Mesenchymal stem cell (in vitro differentiated cells and primary cell): ENCODE data around the gene SLC34A2.

Experiments
- DNase-seq: peaks from one replicate; pipeline ENCODE4 v3.0.0-alpha.2; 2013
- H2AFZ ChIP-seq: one replicate; pipeline ENCODE4 v1.6.1; 2013; ENCODE audit warnings: low read depth, mild to moderate bottlenecking, control low read depth, inconsistent platforms, low read length, moderate library complexity
- H2AK5ac ChIP-seq: 2 replicates; pipeline ENCODE4 v1.6.1; 2013; ENCODE audit warnings: low read length, moderate library complexity, mild to moderate bottlenecking, inconsistent platforms; ENCODE audit not compliant: severe bottlenecking
- H2BK120ac ChIP-seq: one replicate; pipeline ENCODE4 v1.6.1; 2013; ENCODE audit warnings: low read depth, mild to moderate bottlenecking, inconsistent platforms, low read length, moderate library complexity
- H2BK12ac ChIP-seq, 2 experiments: one replicate each; pipeline ENCODE4 v1.6.1; 2013; ENCODE audit warnings: inconsistent platforms in 2 of 2, low read length in 2 of 2, mild to moderate bottlenecking in 2 of 2, moderate library complexity in 2 of 2, control low read depth in 1 of 2
- H2BK15ac ChIP-seq: one replicate; pipeline ENCODE4 v1.6.1; 2013; ENCODE audit warnings: mild to moderate bottlenecking, low read depth, inconsistent platforms; ENCODE audit not compliant: poor library complexity, severe bottlenecking
- H2BK5ac ChIP-seq: 2 replicates; pipeline ENCODE4 v1.6.1; 2013; ENCODE audit warnings: low read depth, mild to moderate bottlenecking, low read length, control low read depth, inconsistent platforms; ENCODE audit not compliant: poor library complexity, severe bottlenecking
- H3K14ac ChIP-seq, 2 experiments: one replicate each; pipeline ENCODE4 v1.6.1; 2013; ENCODE audit warnings: inconsistent platforms in 2 of 2, low read length in 2 of 2, control low read depth in 1 of 2, mild to moderate bottlenecking in 1 of 2, moderate library complexity in 1 of 2
- H3K18ac ChIP-seq, 2 experiments: one replicate each; pipeline ENCODE4 v1.6.1; 2013; ENCODE audit warnings: inconsistent platforms in 2 of 2, low read length in 2 of 2, control low read depth in 1 of 2, low read depth in 1 of 2, mild to moderate bottlenecking in 1 of 2
- H3K23ac ChIP-seq, 2 experiments: one replicate each; pipeline ENCODE4 v1.6.1; 2013; ENCODE audit warnings: inconsistent platforms in 2 of 2, low read length in 2 of 2, mild to moderate bottlenecking in 2 of 2, moderate library complexity in 2 of 2, control low read depth in 1 of 2
- H3K27ac ChIP-seq: 2 replicates; pipeline ENCODE4 v1.5.1; 2013; ENCODE audit warnings: mild to moderate bottlenecking, moderate library complexity, low read length, control low read depth, inconsistent platforms; ENCODE audit not compliant: poor library complexity, severe bottlenecking
- H3K27me3 ChIP-seq, 2 experiments: 2 replicates each; pipeline versions ENCODE4 v1.6.1 to v1.7.0; 2013; ENCODE audit warnings: low read length in 2 of 2, mild to moderate bottlenecking in 2 of 2, moderate library complexity in 2 of 2, control low read depth in 1 of 2, inconsistent platforms in 1 of 2; ENCODE audit not compliant: control insufficient read depth in 1 of 2, insufficient read depth in 1 of 2
- H3K36me3 ChIP-seq, 2 experiments: 2 replicates each; pipeline versions ENCODE4 v1.6.1 to v1.7.0; 2013; ENCODE audit warnings: low read length in 2 of 2, control low read depth in 1 of 2, inconsistent platforms in 1 of 2, low read depth in 1 of 2, mild to moderate bottlenecking in 1 of 2; ENCODE audit not compliant: insufficient read depth in 2 of 2, control insufficient read depth in 1 of 2
- H3K4ac ChIP-seq, 2 experiments: one replicate each; pipeline ENCODE4 v1.6.1; 2013; ENCODE audit warnings: inconsistent platforms in 2 of 2, low read length in 2 of 2, mild to moderate bottlenecking in 2 of 2, moderate library complexity in 2 of 2, control low read depth in 1 of 2, low read depth in 1 of 2
- H3K4me1 ChIP-seq: 2 replicates; pipeline ENCODE4 v1.6.1; 2013; ENCODE audit warnings: low read depth, low read length, control low read depth; ENCODE audit not compliant: control insufficient read depth, insufficient read depth
- H3K4me2 ChIP-seq: 2 replicates; pipeline ENCODE4 v1.6.1; 2013; ENCODE audit warnings: low read length, mild to moderate bottlenecking, inconsistent platforms; ENCODE audit not compliant: poor library complexity, severe bottlenecking
- H3K4me3 ChIP-seq, 2 experiments: 2 replicates each; pipeline versions ENCODE4 v1.5.1 to v1.7.0; 2013; ENCODE audit warnings: low read length in 2 of 2, mild to moderate bottlenecking in 2 of 2, control low read depth in 1 of 2, low read depth in 1 of 2; ENCODE audit not compliant: insufficient read depth in 1 of 2
- H3K79me1 ChIP-seq: replicated peaks from 2 replicates; pipeline ENCODE4 v1.6.1; 2013; ENCODE audit warnings: mild to moderate bottlenecking, control low read depth, low read length, inconsistent platforms; ENCODE audit not compliant: poor library complexity, severe bottlenecking
- H3K9ac ChIP-seq: 2 replicates; pipeline ENCODE4 v1.7.0; 2013; ENCODE audit warnings: mild to moderate bottlenecking, low read length, moderate library complexity
- H3K9me3 ChIP-seq: 2 replicates; pipeline ENCODE4 v1.7.0; 2013; ENCODE audit warnings: mild to moderate bottlenecking, low read length; ENCODE audit not compliant: control insufficient read depth
- H4K8ac ChIP-seq: one replicate; pipeline ENCODE4 v1.6.1; 2013; ENCODE audit warnings: inconsistent platforms, mild to moderate bottlenecking, low read length, moderate library complexity
- H4K91ac ChIP-seq: one replicate; pipeline ENCODE4 v1.6.1; 2013; ENCODE audit warnings: mild to moderate bottlenecking, low read length, inconsistent platforms
- WGBS: methylation state at CpG from one replicate; pipeline ENCODE4 v1.1.7; 2013; ENCODE audit warnings: mixed read lengths; 5-methylcytosine and 5-hydroxymethylcytosine counted together

SLC34A2 gene

DNA sequence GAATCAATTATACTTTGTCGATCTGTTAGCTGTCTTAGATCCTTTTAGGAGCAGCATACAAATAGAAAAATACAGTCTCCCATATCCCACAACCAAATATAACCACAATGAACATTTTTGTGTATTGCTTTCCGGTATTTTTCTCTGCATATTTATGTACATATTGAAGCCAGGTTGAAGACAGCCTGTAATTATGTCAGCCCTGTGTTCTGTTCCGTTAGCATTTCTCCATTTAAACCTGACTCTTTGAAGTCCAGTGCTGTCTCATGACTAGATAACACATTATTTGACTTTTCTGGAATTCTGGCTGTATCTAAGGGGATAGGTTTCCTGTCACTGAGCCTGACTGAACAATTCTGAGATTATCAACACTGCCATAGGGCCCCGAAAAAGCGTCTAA is 4.0 kb upstream of the SLC34A2 start:
- no peaks in the 10 kb centered on the region for H3K36me3 ChIP-seq
- H2AK5ac ChIP-seq, result no peak overlapping the region
- no peak overlapping the region for H3K9ac ChIP-seq
- no peak overlapping the region for H2BK12ac ChIP-seq
- peaks cover 22% of the 10 kb centered on the region for H3K4me1 ChIP-seq
- no peak overlapping the region for H4K91ac ChIP-seq
- no peak overlapping the region for H3K4ac ChIP-seq
- H3K79me1 ChIP-seq, result no peaks in the 10 kb centered on the region
- H4K8ac ChIP-seq, result no peak overlapping the region
- no peak overlapping the region for H2BK120ac ChIP-seq
- no peak overlapping the region for H3K18ac ChIP-seq
- no peak overlapping the region for H3K14ac ChIP-seq
- no peak overlapping the region for H3K4me2 ChIP-seq
- H3K27me3 ChIP-seq, result peaks cover 39 to 52% of the 10 kb centered on the region in 2 experiments
- no peak for DNase-seq
- H3K9me3 ChIP-seq, result no peaks in the 10 kb centered on the region
- WGBS, result 92% methylated on average over 4 of the region's 5 CpGs
- no peak overlapping the region for H3K23ac ChIP-seq
- no peak overlapping the region for H3K4me3 ChIP-seq
- peak overlapping the region; percentile 30 for H3K27ac ChIP-seq
- H2AFZ ChIP-seq, result no peak overlapping the region
- no peak overlapping the region for H2BK5ac ChIP-seq
- H2BK15ac ChIP-seq, result no peak overlapping the region

- WGBS, result 61% methylated on average over 16 of the region's 17 CpGs
- H2BK15ac ChIP-seq, result no peak overlapping the region
- H2BK12ac ChIP-seq, result no peak overlapping the region
Observed at GRCh38 chr4:25654031-25654970, 1.4 kb upstream of the SLC34A2 start.

GRCh38 chr4:25656031-25656430 is 380 bp downstream of the SLC34A2 start:
- Histone ChIP-seq H3K9me3 (no peaks in the 10 kb centered on the region), H3K18ac (no peak overlapping the region), H2BK15ac (no peak overlapping the region), H3K79me1 (no peaks in the 10 kb centered on the region), H3K4ac (no peak overlapping the region), H3K4me1 (peaks cover 22% of the 10 kb centered on the region), H3K9ac (no peak overlapping the region), H4K91ac (no peak overlapping the region), H4K8ac (no peak overlapping the region), H2AFZ (no peak overlapping the region), H2BK12ac (no peak overlapping the region), H2BK120ac (no peak overlapping the region), H3K4me3 (no peak overlapping the region), H3K36me3 (no peaks in the 10 kb centered on the region), H2BK5ac (no peak overlapping the region), H3K27ac (no peak overlapping the region), H3K14ac (no peak overlapping the region), H3K27me3 (peaks cover 46 to 73% of the 10 kb centered on the region in 2 experiments), H2AK5ac (no peak overlapping the region), H3K23ac (no peak overlapping the region), H3K4me2 (no peak overlapping the region)
- DNase-seq, result no peak
- WGBS, result 61% methylated on average over 8 of the region's 8 CpGs

More at GRCh38 chr4:25654031-25654970, 1.4 kb upstream of the SLC34A2 start:
- Histone ChIP-seq H3K9ac (no peak overlapping the region), H3K4ac (no peak overlapping the region), H3K27ac (no peak overlapping the region), H3K23ac (no peak overlapping the region), H4K91ac (no peak overlapping the region), H3K79me1 (no peaks in the 10 kb centered on the region), H4K8ac (no peak overlapping the region), H2BK120ac (no peak overlapping the region), H3K36me3 (no peaks in the 10 kb centered on the region), H2AFZ (no peak overlapping the region), H2BK5ac (no peak overlapping the region), H3K4me3 (no peak overlapping the region), H3K4me1 (peaks cover 22% of the 10 kb centered on the region), H2AK5ac (no peak overlapping the region), H3K14ac (no peak overlapping the region), H3K4me2 (peak overlapping the region; percentile 31), H3K18ac (no peak overlapping the region), H3K27me3 (peaks cover 46 to 63% of the 10 kb centered on the region in 2 experiments), H3K9me3 (no peaks in the 10 kb centered on the region)
- DNase-seq, result no peak

GRCh38 chr4:25658357-25658771 is 2.7 kb downstream of the SLC34A2 start:
- H3K27ac ChIP-seq, result no peak overlapping the region
- H3K9me3 ChIP-seq, result no peaks in the 10 kb centered on the region
- H3K79me1 ChIP-seq, result no peaks in the 10 kb centered on the region
- no peak overlapping the region for H2AK5ac ChIP-seq
- no peak overlapping the region for H3K4ac ChIP-seq
- H3K23ac ChIP-seq, result no peak overlapping the region
- H3K27me3 ChIP-seq, result peaks cover 58 to 77% of the 10 kb centered on the region in 2 experiments
- no peak overlapping the region for H2AFZ ChIP-seq
- no peak overlapping the region for H3K14ac ChIP-seq
- H2BK120ac ChIP-seq, result no peak overlapping the region
- 80% methylated on average over 3 of the region's 3 CpGs for WGBS
- no peak overlapping the region for H3K18ac ChIP-seq
- no peak overlapping the region for H4K91ac ChIP-seq
- H4K8ac ChIP-seq, result no peak overlapping the region
- H3K9ac ChIP-seq, result no peak overlapping the region
- H2BK5ac ChIP-seq, result no peak overlapping the region
- H2BK15ac ChIP-seq, result no peak overlapping the region
- H3K4me3 ChIP-seq, result no peak overlapping the region
- no peaks in the 10 kb centered on the region for H3K36me3 ChIP-seq
- DNase-seq, result no peak
- H3K4me1 ChIP-seq, result peaks cover 16% of the 10 kb centered on the region
- no peak overlapping the region for H3K4me2 ChIP-seq
- H2BK12ac ChIP-seq, result no peak overlapping the region
